ENCODE measurements around the gene TEX11.
A peak's percentile ranks its signal among the peaks of the same experiment; 100 is the strongest.

Gene TEX11

GRCh38 chrX:70488856-70489255 is 419.7 kb downstream of the TEX11 start:
- no peak overlapping the region for H3K4me3 ChIP-seq (replicated peaks; ENCODE audit: low read depth, low read length)
- no peak for TF ChIP-seq CTCF (IDR thresholded peaks at IDR 0.05; ENCODE audit: low read length, missing control alignments)
- DNase-seq (ENCODE audit: low read depth) = no peak

- no peak for TF ChIP-seq CTCF (IDR thresholded peaks at IDR 0.05; ENCODE audit: low read length, missing control alignments)
- DNase-seq (ENCODE audit: low read depth) = no peak
- H3K4me3 ChIP-seq (replicated peaks; ENCODE audit: low read depth, low read length) = no peak overlapping the region
Observed at GRCh38 chrX:70485466-70485865, 423.0 kb downstream of the TEX11 start.

GRCh38 chrX:70482300-70482699 is 426.2 kb downstream of the TEX11 start:
- TF ChIP-seq CTCF (IDR thresholded peaks at IDR 0.05; ENCODE audit: low read length, missing control alignments) = no peak
- DNase-seq (ENCODE audit: low read depth) = no peak
- H3K4me3 ChIP-seq (replicated peaks; ENCODE audit: low read depth, low read length) = no peak overlapping the region

GRCh38 chrX:70481471-70482270 is 426.8 kb downstream of the TEX11 start:
- no peak for TF ChIP-seq CTCF (IDR thresholded peaks at IDR 0.05; ENCODE audit: low read length, missing control alignments)
- no peak overlapping the region for H3K4me3 ChIP-seq (replicated peaks; ENCODE audit: low read depth, low read length)
- peak; percentile 51 for DNase-seq (ENCODE audit: low read depth)

- TF ChIP-seq CTCF (IDR thresholded peaks at IDR 0.05; ENCODE audit: low read length, missing control alignments) = no peak
- peak; percentile 24 for DNase-seq (ENCODE audit: low read depth)
Observed at GRCh38 chrX:70480660-70481018, 427.9 kb downstream of the TEX11 start.

GRCh38 chrX:70479922-70480659 is 428.4 kb downstream of the TEX11 start:
- no peak overlapping the region for H3K4me3 ChIP-seq (replicated peaks; ENCODE audit: low read depth, low read length)
- TF ChIP-seq CTCF (IDR thresholded peaks at IDR 0.05; ENCODE audit: low read length, missing control alignments) = no peak
- DNase-seq (ENCODE audit: low read depth) = peak; percentile 22

More at GRCh38 chrX:70480660-70481018, 427.9 kb downstream of the TEX11 start:
- no peak overlapping the region for H3K4me3 ChIP-seq (replicated peaks; ENCODE audit: low read depth, low read length)

All from fibroblast of pulmonary artery (primary cell).